ENCODE data around the gene NIF3L1. TPM values are rescaled to one million over a fixed set of nuclear protein-coding genes. Genes with fewer than 3 reads are reported as not detected.

Gene NIF3L1
- total RNA-seq, 4 donors from 2014 or later, result 20.7 to 78.2 (median 45.2) TPM

DNA sequence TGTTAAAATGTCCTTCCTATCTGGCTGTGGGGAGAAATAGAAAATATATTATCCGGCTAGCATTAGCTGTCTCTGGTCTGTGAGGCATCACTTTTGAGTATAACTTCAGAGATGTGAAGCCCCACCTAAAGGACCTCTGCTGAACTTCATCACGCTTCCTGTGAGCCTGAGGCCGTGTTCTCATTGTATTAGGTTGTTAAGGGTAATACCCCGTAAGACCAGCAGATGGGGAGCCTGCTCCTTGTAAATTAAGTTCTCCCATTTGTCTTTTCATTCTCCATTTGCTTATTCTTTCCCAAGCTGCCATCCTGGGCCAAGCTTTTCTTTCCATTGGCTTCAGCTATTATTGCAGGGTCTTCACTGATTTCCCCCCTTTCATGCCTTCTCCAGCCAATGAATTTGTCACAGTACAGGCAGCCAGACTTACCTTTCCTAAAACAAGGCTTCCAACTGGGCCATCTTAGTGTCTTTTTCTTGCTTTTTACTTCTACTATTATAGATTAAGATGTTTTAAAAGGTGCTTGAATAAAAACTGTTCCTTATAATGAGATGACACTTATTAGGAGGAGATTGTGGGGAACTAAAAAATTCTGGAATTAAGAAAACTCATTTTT is 12.4 kb downstream of the NIF3L1 start:
- no peaks in the 10 kb centered on the region for H3K9me3 ChIP-seq
- intact Hi-C loops (cut with DNase I; ENCODE audit: low total_unique reads), result no loop called here
- no peaks in the 10 kb centered on the region for H3K4me1 ChIP-seq
- H3K36me3 ChIP-seq, result no peaks in the 10 kb centered on the region
- no peak overlapping the region for H3K4me3 ChIP-seq
- no peaks in the 10 kb centered on the region for H3K27me3 ChIP-seq
- TF ChIP-seq, protein P1, sequence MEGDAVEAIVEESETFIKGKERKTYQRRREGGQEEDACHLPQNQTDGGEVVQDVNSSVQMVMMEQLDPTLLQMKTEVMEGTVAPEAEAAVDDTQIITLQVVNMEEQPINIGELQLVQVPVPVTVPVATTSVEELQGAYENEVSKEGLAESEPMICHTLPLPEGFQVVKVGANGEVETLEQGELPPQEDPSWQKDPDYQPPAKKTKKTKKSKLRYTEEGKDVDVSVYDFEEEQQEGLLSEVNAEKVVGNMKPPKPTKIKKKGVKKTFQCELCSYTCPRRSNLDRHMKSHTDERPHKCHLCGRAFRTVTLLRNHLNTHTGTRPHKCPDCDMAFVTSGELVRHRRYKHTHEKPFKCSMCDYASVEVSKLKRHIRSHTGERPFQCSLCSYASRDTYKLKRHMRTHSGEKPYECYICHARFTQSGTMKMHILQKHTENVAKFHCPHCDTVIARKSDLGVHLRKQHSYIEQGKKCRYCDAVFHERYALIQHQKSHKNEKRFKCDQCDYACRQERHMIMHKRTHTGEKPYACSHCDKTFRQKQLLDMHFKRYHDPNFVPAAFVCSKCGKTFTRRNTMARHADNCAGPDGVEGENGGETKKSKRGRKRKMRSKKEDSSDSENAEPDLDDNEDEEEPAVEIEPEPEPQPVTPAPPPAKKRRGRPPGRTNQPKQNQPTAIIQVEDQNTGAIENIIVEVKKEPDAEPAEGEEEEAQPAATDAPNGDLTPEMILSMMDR (IDR thresholded peaks at IDR 0.05), result peak; percentile 48 to 74 (median 68)
- TF ChIP-seq POLR2A (IDR thresholded peaks at IDR 0.05), result no peak
- DNase-seq, result peak; percentile 33 to 67
- H3K27ac ChIP-seq, result no peak overlapping the region

DNA sequence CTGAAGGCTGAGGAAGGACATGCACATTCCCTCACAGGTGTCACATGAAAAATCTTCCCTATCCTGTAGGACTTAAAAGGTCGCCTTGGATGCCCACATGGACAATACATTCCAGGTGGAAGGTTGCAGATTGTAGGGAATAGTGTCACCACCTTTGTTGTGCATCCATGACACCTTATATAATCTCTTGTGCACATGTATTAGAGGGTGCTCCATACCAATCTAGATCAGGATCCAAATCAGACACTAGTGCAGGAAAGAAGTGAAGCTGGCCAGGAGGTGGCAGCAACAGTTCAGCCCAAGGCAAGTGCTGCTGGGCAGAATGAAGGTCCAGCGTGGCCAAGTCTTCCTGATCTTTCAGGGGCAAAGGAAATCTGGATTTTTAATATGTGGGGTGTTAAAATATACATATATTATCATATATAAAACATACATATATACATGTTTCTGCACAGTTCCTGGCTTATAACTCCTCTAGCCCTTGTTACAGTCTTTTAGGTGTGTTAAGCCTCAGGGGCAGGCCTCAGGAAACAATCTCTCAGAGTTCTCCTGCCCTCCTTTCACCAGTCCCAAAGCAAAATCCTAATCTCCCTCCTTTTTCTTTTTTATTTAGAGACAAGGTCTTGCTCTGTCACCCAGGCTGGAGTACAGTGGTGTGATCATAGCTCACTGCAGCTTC is 16.6 kb downstream of the NIF3L1 start:
- Histone ChIP-seq H3K4me3 (no peak overlapping the region), H3K4me1 (no peaks in the 10 kb centered on the region), H3K36me3 (no peaks in the 10 kb centered on the region), H3K9me3 (no peaks in the 10 kb centered on the region), H3K27ac (no peak overlapping the region), H3K27me3 (no peaks in the 10 kb centered on the region)
- peak; percentile 42 to 51 for DNase-seq
- intact Hi-C loops (cut with DNase I; ENCODE audit: low total_unique reads), result no loop called here
- TF ChIP-seq, protein P1 (IDR thresholded peaks at IDR 0.05), result peak; percentile 47 to 54 (median 50)
- TF ChIP-seq POLR2A (IDR thresholded peaks at IDR 0.05), result no peak

DNA sequence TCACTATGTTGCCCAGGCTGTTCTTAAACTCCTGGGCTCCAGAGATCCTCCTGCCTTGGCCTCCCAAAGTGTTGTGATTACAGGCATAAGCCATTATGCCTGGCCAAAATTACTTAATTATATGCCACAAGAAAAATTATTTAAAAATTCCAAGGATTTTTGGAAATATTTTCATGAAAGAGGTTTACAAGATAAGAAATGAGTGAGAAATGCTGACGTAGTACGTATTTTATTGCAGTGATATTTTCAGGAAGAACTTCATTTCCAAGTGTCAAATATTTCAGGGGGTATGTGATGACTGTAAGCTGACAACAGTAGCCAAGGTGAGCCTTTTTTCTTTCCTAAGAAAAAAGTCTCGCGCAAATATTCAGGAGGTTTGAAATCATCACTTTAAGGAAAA is 20.8 kb downstream of the NIF3L1 start:
- no peaks in the 10 kb centered on the region for H3K9me3 ChIP-seq
- H3K4me3 ChIP-seq, result no peak overlapping the region
- intact Hi-C loops (cut with DNase I; ENCODE audit: low total_unique reads), result no loop called here
- no peak for DNase-seq
- TF ChIP-seq, protein P1 (IDR thresholded peaks at IDR 0.05), result no peak
- no peak for TF ChIP-seq POLR2A (IDR thresholded peaks at IDR 0.05)
- no peaks in the 10 kb centered on the region for H3K27me3 ChIP-seq
- no peaks in the 10 kb centered on the region for H3K36me3 ChIP-seq
- H3K27ac ChIP-seq, result no peak overlapping the region
- no peaks in the 10 kb centered on the region for H3K4me1 ChIP-seq

DNA sequence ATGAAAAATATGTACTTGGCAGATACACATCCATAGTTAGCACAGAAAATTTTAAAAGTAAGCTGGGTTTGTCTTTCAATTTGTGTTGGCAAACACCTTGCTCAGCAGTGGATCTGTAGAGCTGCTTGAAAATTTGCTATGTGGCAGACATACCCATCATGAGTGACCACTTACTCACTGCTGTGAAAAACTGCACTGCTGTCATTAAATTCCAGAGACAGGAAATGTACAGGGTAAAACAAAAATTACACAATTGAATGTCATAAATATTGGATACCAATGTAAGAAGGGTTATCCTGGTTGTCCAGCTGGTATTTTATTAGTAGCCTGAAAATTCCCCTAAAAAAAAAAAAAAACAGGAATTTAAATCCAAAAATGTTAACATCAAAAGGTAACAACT is 24.5 kb downstream of the NIF3L1 start:
- no peak overlapping the region for H3K4me3 ChIP-seq
- H3K36me3 ChIP-seq, result no peaks in the 10 kb centered on the region
- no peak for DNase-seq
- intact Hi-C loops (cut with DNase I; ENCODE audit: low total_unique reads), result no loop called here
- H3K4me1 ChIP-seq, result no peaks in the 10 kb centered on the region
- no peak overlapping the region for H3K27ac ChIP-seq
- H3K9me3 ChIP-seq, result no peaks in the 10 kb centered on the region
- H3K27me3 ChIP-seq, result no peaks in the 10 kb centered on the region
- TF ChIP-seq POLR2A (IDR thresholded peaks at IDR 0.05), result no peak
- TF ChIP-seq, protein P1 (IDR thresholded peaks at IDR 0.05), result no peak

DNA sequence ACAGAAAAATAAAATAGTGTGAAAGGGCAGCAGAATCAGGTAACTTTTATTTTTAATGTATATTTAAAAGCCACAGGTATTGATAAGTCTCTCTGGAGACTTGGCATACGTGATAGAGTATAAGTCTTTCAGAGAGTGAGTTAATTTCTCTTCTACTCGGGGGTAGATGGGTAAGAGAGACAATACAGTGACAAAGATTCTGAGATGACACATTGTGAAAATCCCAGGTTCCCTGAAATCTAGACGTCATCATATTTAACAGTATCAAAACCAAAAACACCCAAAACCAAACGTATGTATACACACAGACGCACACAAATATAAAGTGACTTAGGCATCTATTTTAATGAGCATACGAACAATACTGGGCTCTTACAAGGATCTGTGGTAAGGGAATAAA is 33.3 kb downstream of the NIF3L1 start:
- Histone ChIP-seq H3K27me3 (no peaks in the 10 kb centered on the region), H3K27ac (no peak overlapping the region), H3K4me1 (no peaks in the 10 kb centered on the region), H3K4me3 (no peak overlapping the region), H3K36me3 (no peaks in the 10 kb centered on the region), H3K9me3 (no peaks in the 10 kb centered on the region)
- DNase-seq, result no peak
- intact Hi-C loops (cut with DNase I; ENCODE audit: low total_unique reads), result no loop called here
- TF ChIP-seq, protein P1 (IDR thresholded peaks at IDR 0.05), result no peak
- no peak for TF ChIP-seq POLR2A (IDR thresholded peaks at IDR 0.05)
